Stimulated activated CD8-positive, alpha-beta memory T cell treated with anti-CD3 and anti-CD28 coated beads, Interleukin-12 subunit alpha, Interleukin-12 subunit beta, amount 100 ng/mL, for 1 hour (primary cell): ENCODE data around the gene FGF18.

Source experiments
- DNase-seq: peaks from one replicate; pipeline ENCODE4 v3.0.0-alpha.2; 2020; ENCODE audit warnings: low read depth

The FGF18 gene

DNA sequence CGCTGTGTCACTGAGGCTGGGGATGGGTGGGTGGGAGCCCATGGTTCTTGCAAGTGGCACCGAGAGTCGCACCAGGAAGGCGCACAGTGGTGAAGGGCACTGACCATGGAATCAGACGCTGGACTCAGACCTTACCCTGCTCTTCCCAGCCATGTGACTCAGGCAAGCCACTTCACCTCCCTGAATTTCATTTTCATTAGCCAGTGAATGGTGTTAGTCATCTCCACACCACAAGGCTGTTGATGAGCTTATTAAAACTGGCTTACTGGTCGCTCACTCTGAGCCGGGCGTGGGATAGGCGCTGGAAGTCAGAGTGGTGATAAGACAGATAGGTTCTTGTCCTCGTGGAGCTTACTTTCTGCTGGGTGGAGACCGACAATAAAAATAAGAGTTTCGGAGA, 25.1 kb downstream of the FGF18 start:
- DNase-seq = no peak

DNA sequence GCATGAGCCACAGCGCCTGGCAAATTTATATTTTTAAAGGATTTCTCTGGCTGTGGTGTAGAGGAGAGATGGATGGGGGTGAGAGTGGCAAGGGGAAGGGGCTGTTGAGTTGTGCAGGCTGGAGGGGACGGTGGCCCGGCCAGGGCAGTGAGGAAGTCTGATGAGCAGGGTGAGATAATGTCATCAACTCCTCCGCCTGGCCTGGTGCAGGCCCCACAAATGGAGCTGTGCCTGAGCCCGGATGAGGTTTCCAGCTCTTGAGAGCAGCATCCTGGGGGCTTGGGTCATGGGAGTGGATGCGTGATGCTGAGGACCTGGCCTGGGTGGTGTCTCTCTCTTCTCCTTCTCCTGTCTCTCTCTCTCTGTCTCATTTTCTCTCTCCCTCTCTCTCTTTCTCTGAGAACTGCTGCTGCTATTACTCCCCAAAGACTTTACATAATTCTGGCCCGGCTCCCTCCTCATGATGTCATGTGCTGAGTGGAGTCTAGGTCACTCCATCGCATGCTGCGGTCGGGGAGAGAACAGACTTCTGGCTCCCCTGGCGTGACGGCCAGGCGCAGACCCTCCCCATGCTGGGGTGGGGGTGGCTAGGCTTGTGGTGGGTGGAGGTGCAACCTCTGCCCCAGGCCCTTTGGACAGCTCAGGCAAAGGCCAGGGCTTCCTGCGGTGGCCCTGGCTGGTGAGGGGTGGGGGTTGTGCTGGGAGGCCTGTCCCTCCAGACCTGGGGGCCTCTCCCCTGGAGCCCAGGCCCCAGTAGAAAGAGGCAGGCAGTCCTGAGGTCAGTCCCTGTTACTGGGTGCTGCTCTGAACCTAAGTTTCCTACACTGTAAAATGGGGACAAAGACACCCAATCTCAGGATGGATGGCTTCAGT, 26.4 kb downstream of the FGF18 start:
- no peak for DNase-seq

DNA sequence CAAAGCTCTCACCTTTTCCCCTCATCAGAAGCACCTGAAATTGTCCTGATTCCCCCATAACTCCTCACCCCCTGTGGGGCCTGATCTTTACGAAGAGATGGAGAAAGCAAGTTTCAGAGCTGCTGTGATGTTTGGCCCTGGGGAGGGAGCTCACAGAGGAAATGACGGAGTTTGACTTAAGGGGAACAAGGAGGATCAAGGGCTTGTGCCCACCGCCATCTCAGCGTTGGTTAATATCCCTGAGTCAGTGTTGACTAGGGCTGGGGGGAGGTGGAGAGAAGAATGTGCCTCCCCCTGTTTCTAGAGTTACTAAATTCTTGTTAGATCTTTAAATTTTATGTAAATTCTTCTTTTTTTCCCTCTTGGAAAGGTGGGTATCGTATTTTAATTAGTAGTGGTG, 27.8 kb downstream of the FGF18 start:
- no peak for DNase-seq

DNA sequence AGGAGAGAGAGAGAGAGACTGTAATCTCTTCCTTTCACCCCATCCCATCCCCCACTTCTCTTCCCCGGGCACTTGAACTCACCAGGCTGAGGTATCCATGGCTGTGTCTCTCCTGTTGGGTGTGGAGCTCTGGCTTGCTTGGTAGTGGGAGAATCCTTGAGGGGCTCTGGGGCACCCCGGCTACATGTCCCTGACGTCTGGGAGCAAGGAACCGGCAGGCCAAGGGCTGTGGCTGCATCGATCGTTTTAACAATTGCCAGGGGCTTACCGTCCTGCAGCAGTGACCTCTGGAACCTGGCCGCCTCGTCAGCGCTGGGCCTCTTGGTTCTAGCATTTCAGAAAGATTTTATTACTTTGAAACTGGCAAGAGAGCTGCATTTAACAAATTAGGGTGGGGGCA, 30.0 kb downstream of the FGF18 start:
- DNase-seq = no peak

DNA sequence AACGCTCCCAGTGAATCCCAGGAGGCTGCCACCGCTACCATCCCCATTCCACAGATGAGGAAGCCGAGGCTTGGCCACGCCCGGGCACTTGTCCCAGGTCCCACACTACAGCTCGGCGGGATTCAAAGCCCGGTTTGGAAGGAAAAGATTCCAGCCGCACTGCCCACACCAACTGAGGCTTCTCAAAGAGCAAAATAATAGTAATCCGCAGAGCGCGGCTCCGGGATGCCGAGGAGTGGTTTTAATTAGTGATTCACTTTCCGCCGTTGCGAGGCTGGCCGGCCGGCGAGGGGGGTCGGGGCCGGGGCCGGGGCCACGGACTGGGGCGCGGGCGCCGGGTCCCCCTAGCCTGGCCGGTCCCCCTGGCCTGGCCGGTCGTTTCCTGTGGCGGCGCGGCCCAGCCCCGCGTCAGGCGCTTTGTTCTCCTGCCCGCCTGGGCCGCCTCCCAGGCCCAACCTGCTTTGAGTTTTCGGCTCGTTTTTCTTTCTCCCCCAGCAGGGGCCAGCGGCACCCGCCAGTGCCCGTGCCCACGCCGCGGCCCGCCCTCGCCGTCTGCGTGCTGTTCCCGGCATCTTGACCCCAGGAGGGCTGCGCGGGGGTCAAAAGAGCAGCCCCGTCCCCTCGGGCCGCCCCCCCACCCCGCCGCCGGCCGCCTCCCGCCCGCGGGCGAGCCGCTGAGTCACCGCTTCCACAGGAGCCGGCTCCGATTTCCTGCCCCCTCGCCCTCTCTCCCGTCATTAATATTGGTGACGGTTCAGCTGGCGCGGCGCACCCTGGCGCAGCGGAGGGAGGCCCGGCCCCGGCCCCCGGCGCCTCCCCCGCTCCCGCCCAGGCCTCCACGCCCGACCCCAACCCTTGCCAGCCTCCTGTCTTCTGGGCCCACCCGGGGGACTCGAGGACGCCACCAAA, 31.2 kb downstream of the FGF18 start:
- DNase-seq = no peak

DNA sequence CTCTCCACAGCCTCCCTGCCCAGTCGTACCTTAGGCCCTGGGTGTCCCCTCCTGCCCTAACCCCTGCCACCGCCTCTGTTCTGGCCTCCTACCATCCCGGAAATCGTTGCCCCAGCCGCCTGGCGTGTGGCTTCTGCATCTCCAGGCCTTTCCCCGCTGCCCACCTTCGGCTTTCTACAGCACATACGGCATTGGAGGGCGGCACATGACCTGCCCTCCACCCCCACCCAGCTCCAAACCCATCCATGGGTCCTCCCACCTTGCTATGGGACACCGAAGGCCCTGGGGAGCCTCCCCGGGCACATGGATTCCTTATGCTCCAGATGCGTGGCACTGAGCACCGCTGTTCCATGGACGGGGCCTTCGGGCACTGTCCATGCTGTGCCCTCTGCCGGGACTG, 32.0 kb downstream of the FGF18 start:
- DNase-seq = no peak

DNA sequence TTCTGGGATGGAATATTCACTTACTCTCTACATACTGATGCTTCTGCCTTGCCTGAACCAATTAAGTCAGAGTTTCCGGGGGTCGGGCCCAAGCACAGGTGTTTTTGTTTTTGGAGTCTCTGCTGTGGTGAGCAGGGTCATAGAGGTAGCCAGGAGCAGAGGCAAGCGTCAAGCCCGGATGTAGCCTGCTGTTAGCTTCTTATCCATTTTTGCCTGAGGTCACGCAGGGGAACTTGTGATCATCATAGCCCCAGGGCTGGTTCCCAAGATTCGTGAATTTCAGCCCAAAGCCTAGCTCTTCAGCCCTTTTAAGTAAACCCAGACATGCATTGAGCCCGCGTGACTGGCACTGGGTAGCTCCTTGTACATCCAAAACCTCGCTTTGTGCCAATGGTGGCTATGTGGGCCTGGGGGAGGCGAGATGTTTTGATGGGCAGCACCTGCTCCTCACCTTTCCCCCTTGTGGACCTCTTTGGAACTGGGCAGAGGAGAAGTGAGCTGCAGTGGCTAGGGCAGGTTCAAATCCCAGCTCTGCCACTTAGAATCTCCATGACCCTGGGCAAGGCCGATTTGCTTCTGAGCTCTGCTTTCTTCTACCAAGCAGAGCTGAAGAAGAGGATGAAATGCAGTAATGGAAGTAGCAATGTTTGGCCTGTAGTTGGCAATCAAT, 33.7 kb downstream of the FGF18 start:
- DNase-seq = no peak

DNA sequence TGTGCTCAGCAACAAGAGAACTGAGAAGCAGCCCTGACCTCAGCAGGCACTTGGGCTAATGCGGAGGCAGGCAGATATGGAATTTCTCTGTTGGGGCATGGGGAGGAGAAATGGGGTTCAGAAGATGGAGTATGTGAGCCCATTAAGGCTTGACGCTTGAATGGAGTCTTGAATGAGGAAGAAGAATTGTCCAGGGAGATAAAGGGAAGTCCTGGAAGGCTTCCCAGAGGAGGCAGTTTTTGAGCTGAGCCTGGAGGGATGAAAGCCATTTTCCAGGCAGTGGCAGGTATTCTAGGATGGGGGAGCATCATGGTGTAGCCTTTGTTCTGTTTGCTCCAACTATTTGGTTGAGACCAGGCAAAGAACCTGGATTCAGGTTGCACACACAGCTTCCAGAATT, 34.5 kb downstream of the FGF18 start:
- no peak for DNase-seq

DNA sequence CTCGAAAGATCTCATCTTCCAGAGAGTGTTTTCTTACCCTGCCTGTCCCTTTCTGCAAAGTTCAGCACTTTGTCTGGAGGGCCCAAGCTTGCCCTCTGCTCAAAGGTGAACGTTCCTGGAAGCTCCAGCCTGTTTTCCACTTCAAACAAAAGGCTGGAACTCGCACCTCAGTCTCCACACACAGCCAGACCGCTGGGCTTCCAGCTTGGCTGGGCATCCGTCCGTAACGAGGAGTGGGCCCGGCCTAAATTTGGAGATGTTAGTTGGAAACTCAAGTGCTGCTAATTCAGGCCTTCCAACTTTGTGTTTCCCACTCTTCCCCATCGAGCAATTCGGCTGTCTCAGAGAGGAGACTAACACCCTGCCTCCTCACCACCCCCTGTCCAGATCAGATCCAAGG, 35.1 kb downstream of the FGF18 start:
- no peak for DNase-seq

DNA sequence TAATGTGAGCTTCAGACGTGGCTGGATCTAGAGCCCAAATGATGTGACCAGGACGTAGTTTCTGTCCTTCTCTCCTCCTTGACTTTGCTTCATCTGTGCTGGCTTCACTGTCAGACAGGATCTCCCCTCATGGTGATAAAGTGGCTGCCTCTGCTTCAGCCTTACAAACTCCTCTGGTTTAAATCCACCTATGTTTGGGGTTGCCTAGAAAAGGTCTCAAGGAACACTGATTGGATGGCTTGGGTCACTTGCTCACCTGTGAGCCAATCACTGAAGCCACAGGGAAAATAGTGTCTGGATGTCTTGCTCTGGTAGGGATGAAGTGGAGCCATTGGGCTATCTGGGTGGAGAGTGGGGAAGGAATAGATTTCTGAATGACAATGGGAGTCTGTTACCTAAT, 36.1 kb downstream of the FGF18 start:
- DNase-seq = no peak

DNA sequence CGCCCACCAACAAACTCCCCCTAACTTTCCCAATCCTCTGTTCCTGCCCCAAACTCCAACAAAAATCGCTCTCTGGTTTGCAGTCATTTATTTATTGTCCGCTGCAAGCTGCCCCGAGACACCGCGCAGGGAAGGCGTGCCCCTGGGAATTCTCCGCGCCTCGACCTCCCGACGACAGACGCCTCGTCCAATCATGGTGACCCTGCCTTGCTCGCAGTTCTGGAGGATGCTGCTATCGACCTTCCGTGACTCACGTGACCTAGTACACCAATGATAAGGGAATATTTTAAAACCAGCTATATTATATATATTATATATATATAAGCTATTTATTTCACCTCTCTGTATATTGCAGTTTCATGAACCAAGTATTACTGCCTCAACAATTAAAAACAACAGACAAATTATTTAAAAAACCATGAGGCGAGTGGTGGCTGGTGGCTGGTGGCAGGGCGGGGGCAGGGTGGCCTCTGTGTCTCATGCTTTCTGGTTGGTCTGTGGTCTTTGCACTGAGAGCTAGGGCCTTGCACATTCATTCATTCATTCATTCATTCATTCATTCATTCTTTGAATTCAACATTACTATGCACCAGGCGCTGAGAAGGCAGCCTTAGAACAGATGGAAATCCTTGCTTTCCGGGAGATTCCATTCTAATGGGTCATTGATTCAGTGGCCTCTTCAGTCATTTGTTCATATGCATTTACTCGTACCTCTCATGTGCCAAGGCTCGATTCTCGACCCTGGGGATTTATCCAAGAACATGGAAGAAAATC, 37.9 kb downstream of the FGF18 start:
- no peak for DNase-seq

DNA sequence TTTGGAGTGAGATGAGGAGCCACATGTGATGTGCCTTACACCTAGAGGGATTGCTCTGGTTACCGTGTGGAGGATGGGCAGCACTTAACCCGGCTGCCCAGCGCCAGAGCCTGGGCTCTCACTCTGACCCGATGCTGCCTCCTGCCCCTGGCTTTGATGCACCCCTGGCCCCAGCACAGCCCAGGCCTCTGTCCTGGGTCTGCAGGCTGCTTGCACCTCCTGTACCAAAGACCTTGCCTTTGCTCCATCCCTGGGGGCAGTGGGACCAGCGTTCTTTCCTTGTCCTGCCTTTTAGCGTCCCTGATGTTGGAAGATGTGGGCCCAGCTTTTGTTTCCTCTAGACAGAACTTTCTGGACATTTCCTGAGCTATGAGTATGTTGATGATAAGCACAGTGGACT, 40.4 kb downstream of the FGF18 start:
- no peak for DNase-seq

DNA sequence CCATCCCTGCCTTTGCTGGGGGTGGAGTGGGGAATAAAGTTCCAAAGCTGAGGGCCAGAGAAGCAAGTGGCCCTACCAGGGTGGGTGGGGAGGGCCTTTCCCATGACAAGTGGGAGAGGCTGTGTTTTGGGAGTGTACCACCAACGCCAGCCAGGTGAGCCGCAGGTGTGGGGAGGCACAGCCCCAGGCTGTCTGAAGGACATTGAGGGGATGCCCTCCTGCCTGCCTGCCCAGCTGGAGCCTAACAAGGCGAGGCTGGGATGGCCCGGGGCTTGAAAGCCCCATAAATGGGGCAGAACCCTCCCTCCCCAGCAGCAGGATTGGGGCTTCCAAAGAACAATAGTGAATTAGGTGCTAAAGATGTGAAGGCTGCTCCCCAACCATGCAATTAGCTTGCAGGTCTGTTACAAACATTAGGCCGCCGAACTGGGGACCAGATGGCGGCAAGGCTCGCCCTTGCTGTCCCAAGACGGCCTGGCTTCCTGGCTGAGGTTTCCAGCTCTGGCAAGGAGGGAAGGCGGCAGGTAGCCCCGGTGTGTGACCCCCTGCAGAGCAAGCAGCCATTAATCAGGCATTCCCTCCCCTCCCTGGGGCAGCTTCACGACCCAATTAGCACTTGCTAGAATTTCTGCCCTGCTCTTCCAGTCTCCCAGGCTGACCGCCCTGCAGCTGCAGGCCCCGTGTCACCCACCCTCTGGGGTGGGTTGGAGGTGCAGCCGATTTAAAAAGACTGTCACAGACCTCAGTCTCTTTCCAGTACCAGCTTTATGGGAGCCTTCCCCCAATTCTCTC, 42.9 kb downstream of the FGF18 start:
- DNase-seq = no peak

DNA sequence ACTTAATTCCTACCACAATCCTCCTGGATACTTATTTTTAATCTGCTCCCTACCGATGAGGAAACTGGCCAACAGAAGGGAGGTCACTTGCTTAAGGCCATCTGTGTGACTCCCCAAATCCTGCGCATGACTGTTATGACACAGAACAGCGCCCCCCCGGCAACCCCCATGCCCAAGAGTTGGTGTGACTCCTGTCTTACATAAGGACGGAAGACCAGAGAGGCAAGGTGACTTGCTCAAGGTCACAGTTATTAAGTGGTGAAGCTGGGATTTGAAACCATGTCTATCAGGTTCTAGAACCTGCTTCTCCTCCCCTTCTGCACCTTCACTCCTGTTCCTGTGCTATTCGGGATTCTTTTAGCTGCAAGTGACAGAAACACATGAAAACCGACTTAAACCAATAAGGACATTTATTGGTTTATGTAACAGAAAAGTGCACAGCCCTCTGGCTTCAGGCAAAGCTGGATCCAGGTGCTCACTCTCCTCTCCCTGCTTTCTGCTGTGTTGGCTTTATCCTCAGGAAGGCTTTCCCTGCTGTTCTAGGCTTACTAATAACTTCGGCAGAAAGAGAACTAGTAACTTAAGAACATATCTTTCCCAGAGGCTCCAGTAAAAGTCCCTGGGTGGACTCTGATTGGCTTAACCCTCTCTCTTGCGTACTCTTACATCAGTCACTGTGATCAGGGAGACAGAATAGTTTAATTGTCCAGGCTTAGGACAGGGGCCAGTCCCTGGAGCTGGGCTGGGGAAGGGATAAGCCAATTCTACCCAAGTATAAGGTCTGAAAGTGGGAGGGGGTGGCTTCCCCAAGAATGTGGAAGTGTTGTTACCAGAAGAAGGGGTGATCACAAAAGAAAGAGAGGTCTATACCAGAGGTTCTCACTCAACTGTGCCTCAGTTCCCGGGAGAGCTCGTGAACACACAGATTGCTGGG, 43.7 kb downstream of the FGF18 start:
- no peak for DNase-seq

DNA sequence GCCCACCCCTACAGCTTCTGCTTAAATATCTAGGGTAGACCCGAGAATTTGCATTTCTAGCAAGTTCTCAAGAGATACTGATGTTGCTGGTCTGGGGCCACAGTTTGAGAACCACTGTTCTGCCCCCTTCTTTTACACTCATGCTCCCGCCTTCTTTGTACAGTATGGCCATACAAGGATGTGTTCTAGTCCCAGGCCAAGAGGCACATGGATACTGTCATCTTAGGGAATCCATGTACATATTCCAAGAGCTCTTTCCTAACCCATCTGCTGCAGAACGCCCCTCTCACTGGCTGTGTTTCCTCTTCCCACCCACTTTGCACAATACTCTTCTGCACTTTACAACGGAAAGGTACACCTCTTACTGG, 44.4 kb downstream of the FGF18 start:
- DNase-seq = no peak

DNA sequence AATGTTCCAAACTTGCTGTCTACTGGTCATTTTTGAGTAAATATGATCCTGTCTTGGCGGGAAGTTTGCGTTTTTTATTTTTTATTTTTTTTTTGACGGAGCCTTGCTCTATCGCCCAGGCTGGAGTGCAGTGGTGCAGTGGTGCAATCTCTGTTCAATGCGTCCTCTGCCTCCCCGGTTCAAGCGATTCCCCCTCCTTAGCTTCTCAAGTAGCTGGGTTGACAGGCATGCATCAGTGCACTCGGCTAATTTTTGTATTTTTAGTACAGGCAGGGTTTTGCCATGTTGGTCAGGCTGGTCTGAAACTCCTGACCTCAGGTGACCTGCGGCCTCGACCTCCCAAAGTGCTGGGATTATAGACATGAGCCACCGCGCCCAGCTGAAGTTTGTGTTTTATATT, 45.4 kb downstream of the FGF18 start:
- DNase-seq = no peak

DNA sequence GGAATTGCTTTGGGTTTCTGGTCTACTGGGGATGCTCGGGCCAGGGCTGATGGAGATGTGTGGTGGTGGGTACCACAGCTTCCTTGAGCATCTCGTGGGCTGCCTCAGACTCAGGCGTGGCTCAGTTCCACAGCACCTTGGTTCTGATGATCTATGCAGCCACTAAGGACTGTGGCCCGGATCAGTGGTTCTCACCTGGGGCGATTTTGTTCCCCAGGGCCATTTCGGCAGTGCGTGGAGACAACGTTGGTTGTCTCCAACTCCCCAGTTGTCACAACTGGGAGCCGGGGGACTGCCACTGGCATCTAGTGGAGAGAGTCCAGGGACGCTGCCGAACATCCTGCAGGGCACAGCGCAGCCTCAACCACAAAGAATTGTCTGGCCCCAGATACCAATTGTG, 47.7 kb downstream of the FGF18 start:
- no peak for DNase-seq

DNA sequence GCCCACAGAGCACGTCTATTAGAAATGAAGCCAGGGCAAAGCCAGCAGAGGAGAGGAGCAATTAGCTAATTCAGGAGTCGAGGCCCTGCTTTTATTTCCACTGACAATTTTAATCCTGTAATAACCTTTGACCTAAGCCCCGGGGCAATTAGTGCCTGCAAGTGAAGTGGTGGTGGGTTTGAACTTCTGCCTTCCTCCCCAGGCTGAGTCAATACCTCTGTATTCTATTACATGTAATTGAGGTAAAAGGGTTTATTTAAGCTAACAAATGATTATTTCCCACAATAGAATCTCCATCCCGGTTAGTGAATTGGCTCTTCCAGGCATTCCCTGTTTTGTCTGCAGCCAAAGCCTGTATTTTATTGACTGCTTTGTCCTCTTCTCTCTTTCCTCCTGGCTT, 49.9 kb downstream of the FGF18 start:
- no peak for DNase-seq

DNA sequence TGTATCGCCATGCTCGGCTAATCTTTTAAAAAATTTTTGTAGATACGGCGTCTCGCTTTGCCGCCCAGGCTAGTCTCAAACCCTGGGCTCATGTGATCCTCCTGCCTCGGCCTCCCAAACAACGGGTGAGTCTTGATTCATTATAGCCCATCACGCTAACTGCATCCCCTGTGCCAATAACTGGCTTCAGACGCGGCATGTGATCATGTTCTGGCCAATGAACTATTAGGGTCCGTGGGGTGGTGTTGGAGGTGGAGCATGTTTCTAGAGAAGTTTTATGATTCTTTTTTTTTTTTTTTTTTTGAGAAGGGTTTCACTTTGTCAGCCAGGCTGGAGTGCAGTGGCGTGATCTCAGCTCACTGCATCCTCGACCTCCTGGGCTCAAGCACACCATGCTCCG, 51.0 kb downstream of the FGF18 start:
- DNase-seq = no peak

DNA sequence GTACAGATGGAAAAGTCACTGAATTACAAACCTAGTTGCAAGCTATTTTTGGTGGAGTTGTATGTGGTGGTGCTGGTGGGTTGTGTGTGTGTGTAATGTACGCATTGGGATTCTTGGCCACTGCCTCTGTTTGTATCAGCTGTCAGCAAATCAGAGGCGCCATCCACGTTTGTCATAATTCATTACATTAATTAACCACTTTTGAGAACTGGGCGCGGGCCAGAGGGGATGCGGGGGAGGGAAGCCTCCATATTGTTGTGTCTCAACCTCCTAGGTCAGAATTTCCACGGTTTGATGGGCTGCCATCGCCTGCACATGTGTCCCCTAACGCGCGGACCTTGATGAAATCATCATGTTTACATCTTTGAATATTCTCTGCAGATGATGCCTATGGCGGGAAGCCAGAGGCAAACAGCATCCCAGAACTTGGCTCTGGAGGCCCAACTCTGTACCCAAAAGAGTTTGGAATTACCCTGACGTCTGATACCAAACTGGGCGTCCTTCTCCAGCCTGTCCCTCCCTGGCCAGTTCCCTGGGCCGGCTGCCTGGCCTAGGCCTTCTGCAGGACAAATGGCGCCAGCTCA, 54.9 kb downstream of the FGF18 start:
- no peak for DNase-seq
